Gastroesophageal sphincter (tissue), 3 donors: Measurements from ENCODE around the gene SPINT4.

ENCODE experiments used
- EP300 ChIP-seq: sonication (generic); formaldehyde crosslinking; IDR thresholded peaks from one replicate; pipeline ENCODE4 v1.6.1; 2017; ENCODE audit warnings: antibody characterized with exemption, mild to moderate bottlenecking
- POLR2A ChIP-seq, 2 donors: fragments of 450-650 bp; IDR thresholded peaks; one replicate each; pipeline ENCODE4 v1.6.1; 2017; ENCODE audit warnings: antibody characterized with exemption in 2 of 2, mild to moderate bottlenecking in 2 of 2, moderate library complexity in 1 of 2
- TF ChIP-seq, protein P1 (sequence below), 4 experiments: fragments of 200-600 bp in 2 of 4; fragments of 450-650 bp in 2 of 4; sonication (generic) in 1 of 4; IDR thresholded peaks; one replicate each; pipeline ENCODE4 v1.5.1; 2017 to 2019; ENCODE audit warnings: antibody characterized with exemption in 4 of 4, mild to moderate bottlenecking in 2 of 4, moderate library complexity in 2 of 4

DNA sequence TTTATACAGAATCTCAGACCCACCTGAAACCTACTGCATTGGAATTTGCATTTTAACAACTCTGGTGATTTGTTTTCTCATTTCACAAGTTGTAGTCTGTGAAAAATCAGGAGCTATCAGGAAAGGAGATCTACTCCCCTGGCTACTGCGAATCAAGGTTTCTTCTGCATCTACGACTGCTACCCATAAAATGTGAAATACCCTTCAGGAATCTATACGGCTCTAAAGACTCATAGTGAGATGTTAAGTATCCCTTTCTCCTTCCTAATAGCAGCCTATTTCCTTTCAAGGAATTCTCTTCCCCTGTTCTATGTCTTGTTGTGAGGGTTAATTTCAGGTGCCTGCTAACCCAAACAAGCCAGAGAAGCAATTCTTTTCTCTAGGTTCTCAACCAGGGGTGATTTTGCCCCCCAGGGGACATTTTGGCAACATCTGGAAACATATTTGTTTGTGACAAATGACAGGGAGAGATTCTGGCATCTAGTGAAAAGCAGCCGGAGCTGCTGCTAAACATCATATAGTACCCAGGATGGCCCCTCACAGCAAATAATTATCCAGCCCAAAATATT is 43.2 kb downstream of the SPINT4 start:
- TF ChIP-seq, protein P1, sequence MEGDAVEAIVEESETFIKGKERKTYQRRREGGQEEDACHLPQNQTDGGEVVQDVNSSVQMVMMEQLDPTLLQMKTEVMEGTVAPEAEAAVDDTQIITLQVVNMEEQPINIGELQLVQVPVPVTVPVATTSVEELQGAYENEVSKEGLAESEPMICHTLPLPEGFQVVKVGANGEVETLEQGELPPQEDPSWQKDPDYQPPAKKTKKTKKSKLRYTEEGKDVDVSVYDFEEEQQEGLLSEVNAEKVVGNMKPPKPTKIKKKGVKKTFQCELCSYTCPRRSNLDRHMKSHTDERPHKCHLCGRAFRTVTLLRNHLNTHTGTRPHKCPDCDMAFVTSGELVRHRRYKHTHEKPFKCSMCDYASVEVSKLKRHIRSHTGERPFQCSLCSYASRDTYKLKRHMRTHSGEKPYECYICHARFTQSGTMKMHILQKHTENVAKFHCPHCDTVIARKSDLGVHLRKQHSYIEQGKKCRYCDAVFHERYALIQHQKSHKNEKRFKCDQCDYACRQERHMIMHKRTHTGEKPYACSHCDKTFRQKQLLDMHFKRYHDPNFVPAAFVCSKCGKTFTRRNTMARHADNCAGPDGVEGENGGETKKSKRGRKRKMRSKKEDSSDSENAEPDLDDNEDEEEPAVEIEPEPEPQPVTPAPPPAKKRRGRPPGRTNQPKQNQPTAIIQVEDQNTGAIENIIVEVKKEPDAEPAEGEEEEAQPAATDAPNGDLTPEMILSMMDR (IDR thresholded peaks at IDR 0.05) = no peak
- TF ChIP-seq POLR2A (IDR thresholded peaks at IDR 0.05) = no peak
- no peak for TF ChIP-seq EP300
